ENCODE results near the gene RNF41. TPM values are rescaled to one million over a fixed set of nuclear protein-coding genes. Genes with fewer than 3 reads are reported as not detected.

The RNF41 gene
- total and polyA plus RNA-seq, 2 donors (not counting 1 experiment from before 2014, with no cell fraction given): 113 to 129 TPM

DNA sequence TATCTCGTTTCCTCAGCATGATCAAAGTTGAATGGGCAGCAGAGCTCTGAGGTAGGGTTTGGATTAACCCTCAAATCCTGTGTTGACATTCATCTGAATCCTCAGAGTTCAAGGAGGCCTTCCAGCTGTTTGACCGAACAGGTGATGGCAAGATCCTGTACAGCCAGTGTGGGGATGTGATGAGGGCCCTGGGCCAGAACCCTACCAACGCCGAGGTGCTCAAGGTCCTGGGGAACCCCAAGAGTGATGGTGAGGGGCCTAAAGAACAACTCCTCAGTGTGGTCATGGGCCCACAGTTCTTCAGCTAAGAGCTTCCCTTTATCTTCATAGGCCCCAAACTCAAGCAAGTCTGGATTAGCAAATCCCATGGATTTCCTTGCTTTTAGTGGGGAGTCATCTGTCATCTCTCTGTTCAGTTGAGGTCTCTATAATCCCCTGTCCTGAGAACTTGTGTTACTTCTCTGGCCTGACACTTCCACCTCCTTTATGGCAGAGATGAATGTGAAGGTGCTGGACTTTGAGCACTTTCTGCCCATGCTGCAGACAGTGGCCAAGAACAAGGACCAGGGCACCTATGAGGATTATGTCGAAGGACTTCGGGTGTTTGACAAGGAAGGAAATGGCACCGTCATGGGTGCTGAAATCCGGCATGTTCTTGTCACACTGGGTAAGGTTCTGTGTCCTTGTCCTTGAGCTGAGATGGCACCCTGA lies 62.1 kb downstream of the RNF41 start:
- Histone ChIP-seq H3K27ac (ENCODE audit: low read length in 2 of 2) (peak overlapping the region; percentile 88 to 97), H3K9ac (ENCODE audit: low read length) (peak overlapping the region; percentile 89), H3K36me3 (replicated peaks in 1 of 2; ENCODE audit: control extremely low read depth in 1 of 2, control insufficient read depth in 1 of 2, extremely low read depth in 1 of 2, insufficient read depth in 2 of 2, low read length in 1 of 2) (peaks cover 2 to 52% of the 10 kb centered on the region in 2 experiments), H3K79me2 (ENCODE audit: control insufficient read depth, insufficient read depth, low read length) (peaks cover 57% of the 10 kb centered on the region), H3K4me2 (replicated peaks; ENCODE audit: low read depth, low read length, poor library complexity, severe bottlenecking) (peak overlapping the region; percentile 83), H3K9me3 (ENCODE audit: control extremely low read depth in 1 of 3, control insufficient read depth in 2 of 3, insufficient read depth in 1 of 3, low read length in 2 of 3) (no peaks in the 10 kb centered on the region), H3K4me1 (ENCODE audit: control insufficient read depth in 2 of 2, insufficient read depth in 2 of 2, low read length in 2 of 2) (peaks cover 20 to 38% of the 10 kb centered on the region in 2 donors), H3K27me3 (replicated peaks in 1 of 4; ENCODE audit: control extremely low read depth in 1 of 4, control insufficient read depth in 3 of 4, insufficient read depth in 4 of 4, low read length in 3 of 4) (no peaks in the 10 kb centered on the region), H3K4me3 (ENCODE audit: control extremely low read depth in 1 of 5, extremely low read depth in 1 of 5, insufficient read depth in 1 of 5, low read depth in 2 of 5, low read length in 4 of 5) (peak overlapping the region; percentile 80 to 97 (median 94)), H2AFZ (ENCODE audit: insufficient read depth, low read depth, low read length, poor library complexity, severe bottlenecking) (no peak overlapping the region), H4K20me1 (ENCODE audit: control insufficient read depth, insufficient read depth, low read length, poor library complexity, severe bottlenecking) (peaks cover 14% of the 10 kb centered on the region)
- H3K4me1 Mint-ChIP-seq: peaks cover 42% of the 10 kb centered on the region
- H3K4me3 Mint-ChIP-seq: peak overlapping the region; percentile 96
- 66% methylated on average over 5 of the region's 8 CpGs for WGBS (ENCODE audit: insufficient coverage)
- no peak for ATAC-seq (ENCODE audit: low read depth)
- no peak for TF ChIP-seq EZH2 (IDR thresholded peaks at IDR 0.05; ENCODE audit: borderline replicate concordance, insufficient read depth, low read depth, low read length, poor library complexity, severe bottlenecking)
- TF ChIP-seq, protein P1, sequence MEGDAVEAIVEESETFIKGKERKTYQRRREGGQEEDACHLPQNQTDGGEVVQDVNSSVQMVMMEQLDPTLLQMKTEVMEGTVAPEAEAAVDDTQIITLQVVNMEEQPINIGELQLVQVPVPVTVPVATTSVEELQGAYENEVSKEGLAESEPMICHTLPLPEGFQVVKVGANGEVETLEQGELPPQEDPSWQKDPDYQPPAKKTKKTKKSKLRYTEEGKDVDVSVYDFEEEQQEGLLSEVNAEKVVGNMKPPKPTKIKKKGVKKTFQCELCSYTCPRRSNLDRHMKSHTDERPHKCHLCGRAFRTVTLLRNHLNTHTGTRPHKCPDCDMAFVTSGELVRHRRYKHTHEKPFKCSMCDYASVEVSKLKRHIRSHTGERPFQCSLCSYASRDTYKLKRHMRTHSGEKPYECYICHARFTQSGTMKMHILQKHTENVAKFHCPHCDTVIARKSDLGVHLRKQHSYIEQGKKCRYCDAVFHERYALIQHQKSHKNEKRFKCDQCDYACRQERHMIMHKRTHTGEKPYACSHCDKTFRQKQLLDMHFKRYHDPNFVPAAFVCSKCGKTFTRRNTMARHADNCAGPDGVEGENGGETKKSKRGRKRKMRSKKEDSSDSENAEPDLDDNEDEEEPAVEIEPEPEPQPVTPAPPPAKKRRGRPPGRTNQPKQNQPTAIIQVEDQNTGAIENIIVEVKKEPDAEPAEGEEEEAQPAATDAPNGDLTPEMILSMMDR (IDR thresholded peaks at IDR 0.05): no peak
- no peaks in the 10 kb centered on the region for H3K27me3 Mint-ChIP-seq
- no peaks in the 10 kb centered on the region for H3K9me3 Mint-ChIP-seq (ENCODE audit: insufficient read depth)
- peak overlapping the region; percentile 97 for H3K27ac Mint-ChIP-seq
- POLR2A ChIA-PET: interaction anchor here (0.6 to 4.1 kb wide), 4 partner anchors 30 to 62 kb away, joined by 3 to 44 read pairs (median 4); partner anchors contain the start of genes ESYT1, RNF41 and SMARCC2
- intact Hi-C loops (cut with micrococcal nuclease): loop anchor here (2.0 to 10.0 kb wide), 3 partner anchors 42 to 915 kb away; partner anchors contain the start of genes NEMP1, RNF41, RPL41 and ZC3H10
- no peak for DNase-seq
- CTCF ChIA-PET: interaction anchor here (0.5 to 3.4 kb wide), 9 partner anchors 29 to 1544 kb away, joined by 3 to 17 read pairs (median 5); partner anchors contain the start of genes ANKRD52, ESYT1 and RNF41
